ENCODE measurements around the gene KRT83. TPM values are rescaled to one million over a fixed set of nuclear protein-coding genes. Genes with fewer than 3 reads are reported as not detected.

KRT83 gene
- total and polyA plus RNA-seq, 2 of the 13 experiments (the other 11 are each of a cell fraction or from before 2014, with no cell fraction given): not detected

DNA sequence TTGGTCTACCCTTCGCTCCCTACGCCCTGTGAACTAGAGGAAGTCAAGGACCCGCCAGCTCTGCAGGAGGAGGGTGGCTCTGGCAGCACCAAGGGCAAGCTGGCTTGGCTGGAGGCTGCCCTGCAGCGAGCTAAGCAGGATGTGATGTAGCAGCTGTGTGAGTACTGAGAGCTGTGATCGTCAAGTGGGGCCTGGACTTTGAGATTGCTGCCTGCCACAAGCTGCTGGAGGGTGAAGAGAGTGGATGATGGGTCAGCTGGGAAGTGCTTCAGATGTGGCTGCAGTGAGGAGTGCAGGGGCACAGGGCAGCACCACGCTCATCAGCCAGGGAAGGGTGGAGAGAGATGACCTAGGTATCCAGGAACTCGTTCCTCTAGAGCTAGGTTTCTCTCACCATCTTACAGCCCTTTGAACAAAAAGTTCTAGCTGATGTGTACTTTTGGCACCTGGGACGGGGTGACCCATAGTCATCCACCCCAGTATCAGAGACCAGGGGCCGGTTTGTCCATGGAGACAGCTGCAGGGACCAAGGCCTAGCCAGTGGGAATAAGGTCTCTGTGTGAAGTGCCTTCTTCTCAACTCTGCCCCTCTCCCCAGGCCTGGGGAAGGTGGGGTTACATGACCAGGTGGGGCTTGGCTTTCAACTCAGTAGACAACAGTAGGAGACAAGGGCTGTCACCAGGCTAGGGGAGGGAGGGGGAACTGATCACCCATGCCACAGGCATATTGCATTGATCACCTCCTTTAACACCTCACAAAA lies 43.5 kb downstream of the KRT83 start:
- TF ChIP-seq GPBP1L1 (CRISPR knock-in tag; IDR thresholded peaks at IDR 0.05) (no peak), FOXP1 (IDR thresholded peaks at IDR 0.05) (no peak), FOXP1 (CRISPR knock-in tag; IDR thresholded peaks at IDR 0.05) (no peak)
- no peak overlapping the region for H2AFZ ChIP-seq (ENCODE audit: low read length)
- H3K4me2 ChIP-seq (ENCODE audit: low read depth, low read length): no peak overlapping the region
- no peaks in the 10 kb centered on the region for H3K79me2 ChIP-seq (ENCODE audit: insufficient read depth, low read length)
- no peak overlapping the region for H3K9ac ChIP-seq (ENCODE audit: insufficient read depth, low read depth, low read length)
- H3K4me3 ChIP-seq (replicated peaks in 1 of 3; ENCODE audit: insufficient read depth in 1 of 3, low read depth in 2 of 3, low read length in 3 of 3): no peak overlapping the region
- BruUV-seq (replicated peaks): no TSS peak
- H3K4me1 ChIP-seq (ENCODE audit: insufficient read depth, low read length): peaks cover 35% of the 10 kb centered on the region
- WGBS (ENCODE audit: low lambda C conversion rate): 22% methylated on average over 6 of the region's 9 CpGs
- no peak overlapping the region for H3K27ac ChIP-seq (ENCODE audit: extremely low read length, insufficient read depth, low read length)
- in situ Hi-C loops (cut with HindIII; ENCODE audit: extremely low pct_ligation_motif_present, low pct_unique_long_range_greater_than_20kb): no loop called here
- POLR2A ChIA-PET: no interaction called here
- H4K20me1 ChIP-seq (ENCODE audit: insufficient read depth, low read length): no peaks in the 10 kb centered on the region
- H3K9me3 ChIP-seq (ENCODE audit: low read length): no peaks in the 10 kb centered on the region
- CTCF ChIA-PET (ENCODE audit: low intra/inter-chr PET ratio, low total read pairs): no interaction called here
- intact Hi-C loops (cut with micrococcal nuclease; ENCODE audit: unreplicated experiment): no loop called here
- FAIRE-seq (no peak), DNase-seq (ENCODE audit: low spot score) (no peak), ATAC-seq (no peak)
- peaks cover 4 to 33% of the 10 kb centered on the region in 2 experiments; a peak in 2 of 5 replicates for H3K27me3 ChIP-seq (ENCODE audit: control insufficient read depth in 1 of 2, insufficient read depth in 2 of 2, low read length in 2 of 2)
- no peaks in the 10 kb centered on the region for H3K36me3 ChIP-seq (replicated peaks in 1 of 2; ENCODE audit: control insufficient read depth in 1 of 2, insufficient read depth in 2 of 2, low read length in 2 of 2)

GRCh38 chr12:52275686-52276085 lies 45.5 kb downstream of the KRT83 start:
- no peak overlapping the region for H2AFZ ChIP-seq (ENCODE audit: low read length)
- POLR2A ChIA-PET: no interaction called here
- ATAC-seq (no peak), FAIRE-seq (no peak), DNase-seq (ENCODE audit: low spot score) (no peak)
- no peaks in the 10 kb centered on the region for H4K20me1 ChIP-seq (ENCODE audit: insufficient read depth, low read length)
- WGBS (ENCODE audit: low lambda C conversion rate): 6% methylated on average over 3 of the region's 3 CpGs
- H3K9ac ChIP-seq (ENCODE audit: insufficient read depth, low read depth, low read length): no peak overlapping the region
- peaks cover 4 to 33% of the 10 kb centered on the region in 2 experiments; a peak in 3 of 5 replicates for H3K27me3 ChIP-seq (ENCODE audit: control insufficient read depth in 1 of 2, insufficient read depth in 2 of 2, low read length in 2 of 2)
- no peaks in the 10 kb centered on the region for H3K79me2 ChIP-seq (ENCODE audit: insufficient read depth, low read length)
- peaks cover 16% of the 10 kb centered on the region for H3K4me1 ChIP-seq (ENCODE audit: insufficient read depth, low read length)
- H3K4me2 ChIP-seq (ENCODE audit: low read depth, low read length): no peak overlapping the region
- CTCF ChIA-PET (ENCODE audit: low intra/inter-chr PET ratio, low total read pairs): no interaction called here
- H3K9me3 ChIP-seq (ENCODE audit: low read length): no peaks in the 10 kb centered on the region
- in situ Hi-C loops (cut with HindIII; ENCODE audit: extremely low pct_ligation_motif_present, low pct_unique_long_range_greater_than_20kb): no loop called here
- no peak overlapping the region for H3K27ac ChIP-seq (ENCODE audit: extremely low read length, insufficient read depth, low read length)
- H3K4me3 ChIP-seq (replicated peaks in 1 of 3; ENCODE audit: insufficient read depth in 1 of 3, low read depth in 2 of 3, low read length in 3 of 3): no peak overlapping the region
- no peaks in the 10 kb centered on the region for H3K36me3 ChIP-seq (replicated peaks in 1 of 2; ENCODE audit: control insufficient read depth in 1 of 2, insufficient read depth in 2 of 2, low read length in 2 of 2)
- intact Hi-C loops (cut with micrococcal nuclease; ENCODE audit: unreplicated experiment): no loop called here
- no TSS peak for BruUV-seq (replicated peaks)
- no peak for TF ChIP-seq TEF (CRISPR knock-in tag; IDR thresholded peaks at IDR 0.05)
- TF ChIP-seq HDAC1 (CRISPR knock-in tag; IDR thresholded peaks at IDR 0.05): no peak
- TF ChIP-seq, protein P1, sequence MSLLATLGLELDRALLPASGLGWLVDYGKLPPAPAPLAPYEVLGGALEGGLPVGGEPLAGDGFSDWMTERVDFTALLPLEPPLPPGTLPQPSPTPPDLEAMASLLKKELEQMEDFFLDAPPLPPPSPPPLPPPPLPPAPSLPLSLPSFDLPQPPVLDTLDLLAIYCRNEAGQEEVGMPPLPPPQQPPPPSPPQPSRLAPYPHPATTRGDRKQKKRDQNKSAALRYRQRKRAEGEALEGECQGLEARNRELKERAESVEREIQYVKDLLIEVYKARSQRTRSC (CRISPR knock-in tag; IDR thresholded peaks at IDR 0.05; ENCODE audit: low read depth): no peak
- TF ChIP-seq RFX3 (CRISPR knock-in tag; IDR thresholded peaks at IDR 0.05): no peak
- no peak for TF ChIP-seq ZNF530 (CRISPR knock-in tag; IDR thresholded peaks at IDR 0.05; ENCODE audit: low read depth)
- no peak for TF ChIP-seq PRDM15 (CRISPR knock-in tag; IDR thresholded peaks at IDR 0.05)
- no peak for TF ChIP-seq ZIK1 (CRISPR knock-in tag; IDR thresholded peaks at IDR 0.05; ENCODE audit: borderline replicate concordance, low read depth)

Data from HepG2 (cell line).